Neural progenitor cell (in vitro differentiated cells): ENCODE data around the gene BRINP1.

Experiments
- EZH2 ChIP-seq: fragments of 200-600 bp; sonication (generic); IDR thresholded peaks from 2 replicates; pipeline ENCODE4 v1.6.1; 2017; ENCODE audit warnings: antibody characterized with exemption, mild to moderate bottlenecking, moderate library complexity
- EZH2phosphoT487 ChIP-seq: fragments of 200-600 bp; sonication (generic); IDR thresholded peaks from 2 replicates; pipeline ENCODE4 v1.6.1; 2017; ENCODE audit warnings: antibody characterized with exemption
- TF ChIP-seq, protein P1 (sequence below): fragments of 200-600 bp; sonication (generic); IDR thresholded peaks from 2 replicates; pipeline ENCODE4 v1.5.1; 2017; ENCODE audit warnings: antibody characterized with exemption, mild to moderate bottlenecking

DNA sequence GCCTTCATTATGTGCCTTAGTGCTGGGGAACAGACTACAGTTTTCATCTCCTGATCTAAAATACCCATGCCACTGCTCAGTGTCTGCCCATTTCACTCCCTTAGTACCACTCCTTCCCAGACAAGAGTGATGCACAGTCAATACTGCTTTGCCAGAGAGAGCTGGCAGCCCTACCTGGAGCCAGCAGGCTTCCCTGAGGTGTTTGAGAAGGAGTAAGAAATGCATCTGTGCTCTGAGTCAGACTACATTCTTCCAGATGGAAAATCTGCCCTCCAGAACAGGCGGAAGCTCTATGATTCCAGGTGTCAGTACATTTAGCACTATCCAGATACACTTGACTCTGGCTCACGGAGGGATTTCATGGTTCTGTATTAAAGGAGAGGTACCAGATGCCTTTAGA, 209.8 kb downstream of the BRINP1 start:
- TF ChIP-seq EZH2phosphoT487 (no peak), EZH2 (no peak)
- TF ChIP-seq, protein P1, sequence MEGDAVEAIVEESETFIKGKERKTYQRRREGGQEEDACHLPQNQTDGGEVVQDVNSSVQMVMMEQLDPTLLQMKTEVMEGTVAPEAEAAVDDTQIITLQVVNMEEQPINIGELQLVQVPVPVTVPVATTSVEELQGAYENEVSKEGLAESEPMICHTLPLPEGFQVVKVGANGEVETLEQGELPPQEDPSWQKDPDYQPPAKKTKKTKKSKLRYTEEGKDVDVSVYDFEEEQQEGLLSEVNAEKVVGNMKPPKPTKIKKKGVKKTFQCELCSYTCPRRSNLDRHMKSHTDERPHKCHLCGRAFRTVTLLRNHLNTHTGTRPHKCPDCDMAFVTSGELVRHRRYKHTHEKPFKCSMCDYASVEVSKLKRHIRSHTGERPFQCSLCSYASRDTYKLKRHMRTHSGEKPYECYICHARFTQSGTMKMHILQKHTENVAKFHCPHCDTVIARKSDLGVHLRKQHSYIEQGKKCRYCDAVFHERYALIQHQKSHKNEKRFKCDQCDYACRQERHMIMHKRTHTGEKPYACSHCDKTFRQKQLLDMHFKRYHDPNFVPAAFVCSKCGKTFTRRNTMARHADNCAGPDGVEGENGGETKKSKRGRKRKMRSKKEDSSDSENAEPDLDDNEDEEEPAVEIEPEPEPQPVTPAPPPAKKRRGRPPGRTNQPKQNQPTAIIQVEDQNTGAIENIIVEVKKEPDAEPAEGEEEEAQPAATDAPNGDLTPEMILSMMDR = no peak
